Muscle layer of duodenum (tissue), 2 donors: ENCODE results near the gene DNAJC3.
"Not testable (repeated sequence)": the region's sequence is repeated elsewhere in the genome, so short reads cannot be mapped to it uniquely, and the experiment has no call there.

ENCODE experiments used
- H3K27ac ChIP-seq: one replicate; pipeline ENCODE4 v1.7.0; 2013; ENCODE audit warnings: mild to moderate bottlenecking, low read length
- H3K27me3 ChIP-seq: one replicate; pipeline ENCODE4 v1.7.0; 2013; ENCODE audit warnings: low read depth, mild to moderate bottlenecking, control low read depth, low read length
- H3K36me3 ChIP-seq, 2 donors: one replicate each; pipeline ENCODE4 v1.7.0; 2013; ENCODE audit warnings: low read length in 2 of 2, control low read depth in 1 of 2, mild to moderate bottlenecking in 1 of 2; ENCODE audit not compliant: insufficient read depth in 2 of 2, control insufficient read depth in 1 of 2
- H3K4me1 ChIP-seq, 2 donors: one replicate each; pipeline ENCODE4 v1.7.0; 2013; ENCODE audit warnings: low read length in 2 of 2, mild to moderate bottlenecking in 2 of 2, control low read depth in 1 of 2, moderate library complexity in 1 of 2; ENCODE audit not compliant: insufficient read depth in 2 of 2, control insufficient read depth in 1 of 2
- H3K4me3 ChIP-seq, 2 donors: one replicate each; pipeline ENCODE4 v1.7.0; 2013; ENCODE audit warnings: low read length in 2 of 2, low read depth in 1 of 2, mild to moderate bottlenecking in 1 of 2
- H3K9me3 ChIP-seq, 2 donors: one replicate each; pipeline ENCODE4 v1.7.0; 2013; ENCODE audit warnings: low read length in 2 of 2, control low read depth in 1 of 2, mild to moderate bottlenecking in 1 of 2; ENCODE audit not compliant: control insufficient read depth in 1 of 2
- donor health status: healthy.

Gene DNAJC3

DNA sequence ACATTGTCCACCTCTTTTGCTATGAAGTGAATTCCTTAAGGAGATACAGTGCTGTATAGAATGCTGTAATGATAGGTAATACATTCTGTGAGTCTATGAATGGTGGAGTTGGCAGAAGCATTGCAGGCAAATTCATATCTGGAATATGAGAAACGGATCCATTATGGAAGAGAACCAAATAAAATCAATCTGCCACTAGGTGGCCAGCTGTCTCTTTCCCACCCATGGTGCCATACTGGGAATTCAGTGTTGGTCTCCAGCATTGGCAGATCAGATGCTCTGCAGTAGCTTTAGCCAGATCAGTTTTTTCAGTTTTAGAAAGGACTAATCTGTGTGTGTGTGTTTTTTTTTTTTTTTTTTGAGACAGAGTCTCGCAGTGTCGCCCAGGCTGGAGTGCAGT is 27.6 kb downstream of the DNAJC3 start:
- Histone ChIP-seq H3K4me1 (peaks cover 8 to 17% of the 10 kb centered on the region in 2 donors), H3K9me3 (no peaks in the 10 kb centered on the region), H3K27me3 (no peaks in the 10 kb centered on the region), H3K27ac (no peak overlapping the region), H3K36me3 (no peaks in the 10 kb centered on the region), H3K4me3 (no peak overlapping the region)

DNA sequence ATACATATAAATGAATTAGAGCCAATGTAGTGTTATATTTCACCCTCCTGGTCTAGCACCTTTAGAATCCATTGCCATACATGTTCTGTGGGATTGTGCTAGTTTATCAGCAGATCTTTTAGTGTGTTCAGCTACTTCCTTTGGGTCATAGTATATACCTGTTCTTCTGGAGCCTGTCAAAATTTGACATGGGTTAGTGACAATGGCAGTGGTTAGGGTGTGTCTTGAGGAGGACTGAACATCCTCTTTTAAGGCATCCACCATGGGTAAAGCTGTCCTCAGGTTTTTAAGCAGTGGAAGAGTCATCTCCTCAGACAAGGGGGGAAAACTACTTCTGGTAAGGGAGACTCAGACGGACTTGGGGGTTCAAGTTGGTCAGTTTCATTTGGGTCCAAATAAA is 29.4 kb downstream of the DNAJC3 start:
- Histone ChIP-seq H3K36me3 (no peaks in the 10 kb centered on the region), H3K4me1 (peaks cover 8 to 17% of the 10 kb centered on the region in 2 donors), H3K9me3 (no peaks in the 10 kb centered on the region), H3K27me3 (no peaks in the 10 kb centered on the region), H3K4me3 (no peak overlapping the region), H3K27ac (no peak overlapping the region)

DNA sequence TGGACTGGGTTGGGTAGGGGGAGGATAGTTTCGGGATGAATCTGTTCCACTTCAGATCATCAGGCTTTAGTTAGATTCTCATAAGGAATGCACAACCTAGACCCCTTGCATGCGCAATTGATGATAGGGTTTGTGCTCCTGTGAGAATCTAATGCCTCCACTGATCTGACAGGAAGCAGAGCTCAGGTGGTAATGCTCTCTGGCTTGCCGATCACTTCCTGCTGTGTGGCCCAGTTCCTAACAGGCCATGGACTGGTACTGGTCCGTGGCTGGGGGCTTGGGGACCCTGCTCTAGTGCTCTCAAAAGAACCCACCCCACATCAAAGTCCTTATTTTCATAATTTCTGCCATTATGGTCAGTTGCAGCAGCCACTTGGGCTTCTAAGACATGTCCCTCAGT is 30.1 kb downstream of the DNAJC3 start:
- Histone ChIP-seq H3K4me3 (no peak overlapping the region), H3K4me1 (peaks cover 8 to 17% of the 10 kb centered on the region in 2 donors), H3K27me3 (no peaks in the 10 kb centered on the region), H3K9me3 (no peaks in the 10 kb centered on the region), H3K27ac (no peak overlapping the region), H3K36me3 (peaks cover 2 to 4% of the 10 kb centered on the region in 2 donors)

DNA sequence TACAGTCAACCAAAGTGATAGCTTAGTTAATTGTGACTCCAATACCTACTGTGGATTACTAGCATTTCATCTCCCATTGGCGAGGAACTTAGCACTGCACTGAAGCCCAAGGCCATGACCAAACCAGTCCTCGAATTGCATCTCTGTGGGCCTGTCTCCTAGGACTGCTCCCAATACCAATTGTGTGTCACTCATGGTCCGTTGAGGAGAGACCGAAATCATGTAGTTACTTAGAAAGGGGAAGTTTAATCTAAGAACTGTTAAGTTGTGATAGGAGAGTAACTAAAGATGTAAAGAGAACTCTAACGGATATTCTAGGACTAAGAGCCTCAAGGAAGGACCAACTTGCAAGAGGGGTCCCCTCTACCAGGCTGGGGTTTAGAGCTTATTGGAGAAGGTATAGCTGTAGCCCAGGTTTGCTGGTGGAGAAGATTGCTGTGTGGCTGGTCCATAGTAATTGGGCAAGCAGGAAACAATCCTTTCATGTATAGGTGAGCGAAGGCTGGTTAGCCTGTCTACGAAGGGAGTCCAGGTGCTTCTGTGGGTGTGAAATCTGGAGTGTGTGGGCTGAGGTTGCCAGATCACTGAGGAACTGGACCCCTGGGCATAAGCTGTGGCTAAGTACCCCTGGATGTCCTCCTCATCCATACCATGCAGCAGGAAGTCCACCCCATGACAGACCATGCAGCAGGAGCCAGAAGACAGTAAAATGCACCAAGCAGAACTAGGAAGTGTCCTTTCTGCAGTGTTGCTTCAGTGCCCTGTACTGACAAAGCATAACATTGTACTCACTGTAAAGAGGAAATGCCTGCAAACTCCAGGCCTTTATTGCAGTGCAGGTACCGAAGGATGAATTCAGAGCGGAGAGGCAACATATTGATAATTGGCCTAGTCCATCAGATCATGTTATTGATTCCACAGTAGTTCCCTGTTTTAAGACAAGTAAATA is 30.8 kb downstream of the DNAJC3 start:
- Histone ChIP-seq H3K36me3 (peaks cover 6 to 9% of the 10 kb centered on the region in 2 donors), H3K27me3 (no peaks in the 10 kb centered on the region), H3K9me3 (no peaks in the 10 kb centered on the region), H3K4me1 (peaks cover 8 to 17% of the 10 kb centered on the region in 2 donors), H3K4me3 (no peak overlapping the region), H3K27ac (no peak overlapping the region)

DNA sequence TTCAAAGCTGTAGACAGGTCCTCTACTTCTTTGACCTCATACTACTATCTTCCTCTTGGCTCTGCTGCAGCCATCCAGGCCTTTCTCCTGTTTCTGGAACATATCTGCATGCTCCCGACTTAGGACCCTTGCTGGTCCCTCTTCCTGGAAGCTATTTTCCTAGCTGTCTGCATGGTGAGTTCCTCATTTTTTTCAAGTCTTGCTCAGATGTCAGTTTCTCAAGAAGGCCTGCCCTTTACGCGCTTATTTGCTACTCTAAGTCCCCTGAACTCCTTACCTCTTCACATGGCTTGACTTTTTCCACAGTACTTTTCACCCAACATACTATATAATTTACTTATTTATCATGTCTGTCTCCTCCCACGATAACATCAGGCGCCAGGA is 31.4 kb downstream of the DNAJC3 start:
- H3K9me3 ChIP-seq = peaks cover 3 to 5% of the 10 kb centered on the region in 2 donors
- peaks cover 8 to 15% of the 10 kb centered on the region in 2 donors for H3K36me3 ChIP-seq
- no peak overlapping the region for H3K4me3 ChIP-seq
- H3K4me1 ChIP-seq = peaks cover 8 to 13% of the 10 kb centered on the region in 2 donors
- H3K27me3 ChIP-seq = no peaks in the 10 kb centered on the region
- no peak overlapping the region for H3K27ac ChIP-seq

DNA sequence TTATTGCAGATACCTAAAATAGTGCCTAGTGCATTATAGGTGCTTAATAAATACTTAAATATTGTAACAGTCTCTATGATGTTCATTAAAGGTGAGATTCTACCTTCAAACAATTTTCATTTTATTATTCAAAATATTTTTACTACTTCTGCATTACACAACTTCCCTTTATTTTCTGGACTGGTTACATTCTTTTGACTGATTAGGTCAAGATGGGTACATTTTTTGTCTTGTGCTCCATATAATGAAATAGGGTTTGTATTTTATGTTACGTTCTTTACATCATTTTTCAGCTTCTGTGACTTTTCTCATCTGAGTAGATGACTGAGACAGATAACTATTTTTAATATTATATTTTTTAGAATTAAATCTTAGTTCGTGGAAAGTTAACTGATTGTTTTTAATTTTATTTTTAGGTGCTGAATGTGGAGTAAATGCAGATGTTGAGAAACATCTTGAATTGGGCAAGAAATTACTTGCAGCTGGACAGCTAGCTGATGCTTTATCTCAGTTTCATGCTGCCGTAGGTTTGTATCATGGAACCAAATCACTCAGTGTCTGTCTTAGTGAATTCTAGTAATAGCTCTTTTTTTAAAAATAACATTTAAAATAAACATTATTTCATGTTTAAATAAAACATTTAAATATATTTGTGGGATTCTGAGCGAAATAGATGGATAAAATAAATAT is 32.0 kb downstream of the DNAJC3 start:
- Histone ChIP-seq H3K4me3 (no peak overlapping the region), H3K36me3 (peaks cover 12 to 21% of the 10 kb centered on the region in 2 donors), H3K27me3 (no peaks in the 10 kb centered on the region)

DNA sequence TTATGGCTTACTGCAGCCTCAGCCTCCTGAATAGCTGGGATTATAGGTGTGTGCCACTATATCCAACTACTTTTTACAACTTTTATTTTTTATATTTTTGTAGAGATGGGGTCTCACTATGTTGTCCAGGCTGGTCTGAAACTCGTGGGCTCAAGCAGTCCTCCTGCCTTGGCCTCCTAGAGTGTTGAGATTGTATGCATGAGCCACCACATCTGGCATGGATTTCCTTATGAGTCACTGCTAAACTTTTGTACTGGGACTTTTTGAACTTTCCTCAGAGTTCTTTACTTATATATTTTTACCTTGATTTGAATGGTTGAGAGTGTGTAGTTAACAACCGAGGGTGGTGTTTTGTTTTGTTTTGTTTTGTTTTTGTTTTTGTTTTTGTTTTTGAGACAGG is 33.4 kb downstream of the DNAJC3 start:
- Histone ChIP-seq H3K36me3 (peaks cover 12 to 27% of the 10 kb centered on the region in 2 donors), H3K9me3 (peaks cover 4 to 8% of the 10 kb centered on the region in 2 donors), H3K27ac (no peak overlapping the region), H3K27me3 (no peaks in the 10 kb centered on the region), H3K4me1 (peaks cover 5 to 8% of the 10 kb centered on the region in 2 donors), H3K4me3 (no peak overlapping the region)

More for the DNA sequence above, 32.0 kb downstream of the DNAJC3 start:
- H3K9me3 ChIP-seq = peaks cover 4 to 8% of the 10 kb centered on the region in 2 donors
- peaks cover 7 to 8% of the 10 kb centered on the region in 2 donors for H3K4me1 ChIP-seq
- no peak overlapping the region for H3K27ac ChIP-seq

DNA sequence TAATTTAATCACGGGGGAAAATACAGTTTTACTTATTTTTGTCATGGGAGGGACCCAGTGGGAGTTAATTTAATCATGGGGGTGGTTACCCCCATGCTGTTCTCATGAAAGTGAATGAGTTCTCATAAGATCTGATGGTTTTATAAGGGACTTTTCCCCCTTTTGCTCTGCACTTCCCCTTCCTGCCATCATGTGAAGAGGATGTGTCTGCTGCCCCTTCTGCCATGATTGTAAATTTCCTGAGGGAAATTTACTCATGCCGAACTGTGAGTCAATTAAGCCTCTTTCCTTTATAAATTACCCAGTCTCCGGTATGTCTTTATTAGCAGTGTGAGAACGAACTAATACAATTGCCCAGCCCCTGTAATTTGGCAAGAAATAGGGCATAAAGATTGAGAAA is 35.9 kb downstream of the DNAJC3 start:
- H3K4me3 ChIP-seq, H3K27ac ChIP-seq, H3K27me3 ChIP-seq, H3K4me1 ChIP-seq, H3K9me3 ChIP-seq: not testable (repeated sequence)
- peaks cover 12 to 27% of the 10 kb centered on the region in 2 donors for H3K36me3 ChIP-seq

DNA sequence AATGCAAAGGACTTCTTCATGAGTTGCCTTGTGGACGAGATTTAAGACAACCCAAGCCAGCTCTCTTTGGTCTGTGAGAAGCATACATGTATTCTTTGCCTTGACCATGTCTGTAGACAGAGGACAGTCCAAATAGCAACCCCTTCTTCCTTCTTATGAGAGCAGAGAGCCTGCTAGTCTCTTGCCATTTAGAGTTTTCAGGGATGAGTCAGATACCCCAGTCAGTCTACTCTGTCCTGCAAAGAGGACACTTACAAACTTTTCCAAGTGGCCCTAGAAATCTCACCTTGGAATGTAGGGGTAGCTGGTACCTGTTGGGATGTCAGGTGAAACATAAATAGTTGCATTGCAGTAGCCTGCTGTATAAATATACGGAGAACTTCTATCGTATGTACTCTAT is 36.7 kb downstream of the DNAJC3 start:
- Histone ChIP-seq H3K4me3 (no peak overlapping the region), H3K27ac (no peak overlapping the region), H3K4me1 (no peaks in the 10 kb centered on the region), H3K9me3 (peaks cover 4 to 8% of the 10 kb centered on the region in 2 donors), H3K27me3 (no peaks in the 10 kb centered on the region), H3K36me3 (peaks cover 13 to 29% of the 10 kb centered on the region in 2 donors)

DNA sequence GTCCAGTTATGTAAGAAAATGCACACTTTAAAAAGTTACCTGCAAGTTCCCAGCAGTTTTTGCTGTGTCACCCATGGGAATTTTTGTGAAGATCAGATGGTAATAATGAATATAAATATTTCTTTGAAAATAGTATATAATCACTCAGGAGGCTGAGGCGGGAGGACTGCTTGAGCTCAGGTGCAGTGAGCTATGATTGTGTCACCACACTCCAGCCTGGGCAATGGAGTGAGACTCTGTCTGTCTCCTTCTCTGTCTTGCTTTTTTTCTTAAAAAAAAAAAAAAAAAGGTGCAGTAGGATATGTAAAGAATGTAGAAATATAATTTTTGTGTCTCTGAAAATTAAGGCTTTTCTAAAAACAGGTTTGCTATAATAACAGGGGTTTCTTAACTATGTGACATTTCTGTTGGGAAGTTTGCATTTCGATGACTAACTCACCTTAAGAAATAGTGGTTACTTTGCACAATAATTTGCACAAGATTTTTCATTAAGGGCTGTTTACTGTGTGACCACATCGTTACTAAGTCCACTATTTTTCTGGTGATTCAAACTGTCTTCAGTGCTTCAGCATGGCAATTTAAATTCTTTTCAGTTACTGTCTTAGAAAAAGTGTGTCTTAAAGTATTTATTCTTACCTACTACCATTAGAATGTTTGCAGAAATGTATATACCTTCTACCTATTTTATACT is 37.3 kb downstream of the DNAJC3 start:
- peaks cover 4 to 8% of the 10 kb centered on the region in 2 donors for H3K9me3 ChIP-seq
- no peak overlapping the region for H3K4me3 ChIP-seq
- H3K27ac ChIP-seq = no peak overlapping the region
- H3K4me1 ChIP-seq = no peaks in the 10 kb centered on the region
- H3K27me3 ChIP-seq = no peaks in the 10 kb centered on the region
- H3K36me3 ChIP-seq = peaks cover 18 to 35% of the 10 kb centered on the region in 2 donors

DNA sequence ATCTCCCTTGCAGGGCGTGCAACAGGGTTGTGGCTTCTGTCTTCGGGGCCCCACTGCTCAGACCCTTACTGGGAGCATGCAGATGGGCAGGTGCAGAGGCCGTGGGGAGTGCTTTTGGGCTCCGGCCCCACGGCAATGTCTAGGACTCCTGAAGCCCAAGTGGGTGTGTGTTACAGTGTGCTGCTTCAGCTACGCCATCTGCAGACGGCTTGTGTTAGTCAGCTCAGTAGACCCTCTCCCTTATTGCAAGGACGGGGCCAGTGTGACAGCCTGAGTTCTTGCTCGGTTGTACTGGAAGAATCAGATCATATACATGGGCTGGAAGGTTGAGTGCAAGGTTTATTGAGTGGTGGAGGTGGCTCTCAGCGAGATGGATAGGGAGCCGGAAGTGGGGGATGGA is 39.3 kb downstream of the DNAJC3 start:
- peaks cover 18 to 35% of the 10 kb centered on the region in 2 donors for H3K36me3 ChIP-seq
- H3K4me1 ChIP-seq = no peaks in the 10 kb centered on the region
- H3K27me3 ChIP-seq = no peaks in the 10 kb centered on the region
- peaks cover 4 to 8% of the 10 kb centered on the region in 2 donors for H3K9me3 ChIP-seq
- H3K27ac ChIP-seq = no peak overlapping the region
- H3K4me3 ChIP-seq = no peak overlapping the region
